Adipocyte (in vitro differentiated cells): ENCODE data around the gene IL1RN.

ENCODE experiments used
- DNase-seq: peaks from one replicate; pipeline ENCODE4 v3.0.0-alpha.2; 2015; ENCODE audit warnings: low read depth
- H3K27me3 ChIP-seq: replicated peaks from 2 replicates; pipeline ENCODE4 v1.7.0; 2013; ENCODE audit warnings: mild to moderate bottlenecking, low read length, moderate library complexity; ENCODE audit not compliant: control insufficient read depth, insufficient read depth
- H3K36me3 ChIP-seq: 2 replicates; pipeline ENCODE4 v1.7.0; 2013; ENCODE audit warnings: low read length, mild to moderate bottlenecking, moderate library complexity; ENCODE audit not compliant: control insufficient read depth, insufficient read depth, severe bottlenecking
- H3K4me1 ChIP-seq: 2 replicates; pipeline ENCODE4 v1.7.0; 2013; ENCODE audit warnings: mild to moderate bottlenecking, low read length, moderate library complexity; ENCODE audit not compliant: control insufficient read depth, insufficient read depth
- H3K4me3 ChIP-seq: 2 replicates; pipeline ENCODE4 v1.7.0; 2013; ENCODE audit warnings: mild to moderate bottlenecking, low read length, moderate library complexity
- H3K9ac ChIP-seq: 2 replicates; pipeline ENCODE4 v1.7.0; 2013; ENCODE audit warnings: mild to moderate bottlenecking, low read length, moderate library complexity
- H3K9me3 ChIP-seq: 2 replicates; pipeline ENCODE4 v1.7.0; 2013; ENCODE audit warnings: mild to moderate bottlenecking, low read length, moderate library complexity; ENCODE audit not compliant: control insufficient read depth

Gene IL1RN

DNA sequence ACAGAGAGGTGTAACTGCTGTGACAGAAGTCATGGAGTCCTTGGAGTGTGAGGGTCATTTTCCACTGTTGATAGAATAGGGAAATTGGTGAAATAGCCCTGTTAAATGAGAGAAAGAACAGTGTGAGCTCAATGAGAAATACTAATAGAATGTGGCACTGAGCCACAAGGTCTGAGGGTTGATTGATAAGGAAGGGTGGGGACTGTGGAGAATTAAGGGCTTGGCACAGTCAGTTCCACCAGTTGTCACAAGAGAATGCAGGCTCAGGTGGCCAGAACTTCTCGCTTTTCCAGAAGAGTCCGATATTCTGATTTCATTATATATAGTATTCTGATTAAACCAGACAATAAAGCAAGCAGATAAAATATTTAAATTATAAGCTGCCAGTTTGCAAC, 9.1 kb upstream of the IL1RN start:
- H3K27me3 ChIP-seq = no peaks in the 10 kb centered on the region
- H3K9me3 ChIP-seq = no peaks in the 10 kb centered on the region
- no peak for DNase-seq
- H3K36me3 ChIP-seq = no peaks in the 10 kb centered on the region
- H3K9ac ChIP-seq = no peak overlapping the region
- H3K4me1 ChIP-seq = peaks cover 10% of the 10 kb centered on the region
- no peak overlapping the region for H3K4me3 ChIP-seq

DNA sequence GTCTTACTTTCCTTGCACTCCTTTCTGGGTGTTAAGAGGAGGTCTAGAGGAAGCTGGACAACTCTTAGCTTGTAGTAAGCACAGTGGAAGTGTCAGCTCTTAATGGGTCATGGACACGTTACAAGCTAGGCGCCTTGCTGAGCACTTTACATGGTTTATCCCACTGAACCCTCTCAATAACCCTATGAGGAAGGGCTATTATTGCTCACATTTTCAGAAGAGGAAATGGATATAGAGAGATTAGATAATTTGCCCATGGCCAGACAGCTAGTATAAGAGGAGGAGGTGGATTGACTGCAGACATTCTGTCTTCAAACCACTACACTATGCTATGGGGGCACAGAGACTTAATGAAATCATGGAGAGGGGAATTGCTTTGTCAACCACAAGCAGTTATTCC, 8.3 kb upstream of the IL1RN start:
- Histone ChIP-seq H3K4me1 (peaks cover 11% of the 10 kb centered on the region), H3K27me3 (no peaks in the 10 kb centered on the region), H3K4me3 (no peak overlapping the region), H3K9me3 (no peaks in the 10 kb centered on the region), H3K9ac (no peak overlapping the region), H3K36me3 (no peaks in the 10 kb centered on the region)
- DNase-seq = no peak

DNA sequence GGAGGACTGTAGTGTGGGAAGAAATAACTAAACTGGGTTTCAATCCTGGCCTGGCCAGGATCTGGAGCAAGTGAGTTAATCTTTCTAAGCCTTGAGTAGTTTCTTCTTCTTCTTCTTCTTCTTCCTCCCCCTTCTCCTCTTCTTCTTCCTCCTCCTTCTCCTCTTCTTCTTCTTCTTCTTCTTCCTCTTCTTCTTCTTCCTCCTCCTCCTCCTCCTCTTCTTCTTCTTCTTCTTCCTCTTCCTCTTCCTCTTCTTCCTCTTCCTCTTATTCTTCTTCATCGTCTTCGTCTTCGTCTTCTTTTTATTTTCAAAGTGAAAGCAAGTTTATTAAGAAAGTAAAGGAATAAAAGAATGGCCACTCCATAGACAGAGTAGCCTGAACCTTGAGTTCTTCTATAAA, 6.5 kb upstream of the IL1RN start:
- Histone ChIP-seq H3K36me3 (no peaks in the 10 kb centered on the region), H3K9ac (no peak overlapping the region), H3K27me3 (no peaks in the 10 kb centered on the region), H3K4me3 (no peak overlapping the region), H3K9me3 (no peaks in the 10 kb centered on the region), H3K4me1 (peaks cover 27% of the 10 kb centered on the region)
- no peak for DNase-seq

DNA sequence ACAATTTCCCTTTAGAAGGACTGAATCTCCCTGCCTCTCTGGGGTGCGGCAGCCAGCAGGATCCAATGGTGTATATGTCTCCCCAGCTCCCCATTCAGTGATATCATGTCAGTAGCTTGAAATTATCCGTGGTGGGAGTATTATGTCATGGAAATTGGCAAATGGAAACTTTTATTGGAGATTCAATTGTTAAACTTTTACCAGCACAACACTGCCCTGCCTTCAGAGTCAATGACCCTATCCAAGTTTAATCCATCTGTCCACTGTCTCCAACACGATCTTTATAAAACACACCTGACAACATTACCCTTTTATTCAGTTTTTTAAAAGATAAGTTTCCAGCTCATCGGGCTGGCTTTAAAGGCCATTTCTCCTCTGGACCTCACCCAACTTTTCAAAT, 5.0 kb upstream of the IL1RN start:
- Histone ChIP-seq H3K27me3 (no peaks in the 10 kb centered on the region), H3K9me3 (no peaks in the 10 kb centered on the region), H3K36me3 (no peaks in the 10 kb centered on the region), H3K9ac (no peak overlapping the region), H3K4me3 (no peak overlapping the region), H3K4me1 (peaks cover 23% of the 10 kb centered on the region)
- DNase-seq = no peak

DNA sequence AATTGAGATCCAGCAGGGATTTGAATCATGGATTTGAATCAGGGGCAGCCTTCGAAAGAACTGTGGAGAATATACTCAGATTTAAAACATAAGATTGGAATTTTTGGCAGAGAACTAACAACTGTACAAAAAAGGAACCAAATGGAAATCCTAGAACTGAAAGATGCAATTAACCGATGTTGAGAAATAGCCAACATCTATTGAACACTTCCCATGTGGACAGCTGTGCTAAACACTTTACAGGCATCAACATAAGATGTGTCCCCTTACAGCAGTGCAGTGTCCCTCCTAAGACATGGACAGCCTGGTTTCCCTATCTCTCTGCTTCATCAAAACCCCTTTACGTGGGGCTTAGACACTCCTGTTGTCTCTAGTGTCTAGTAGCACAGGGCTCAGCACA, 3.7 kb upstream of the IL1RN start:
- no peak for DNase-seq

DNA sequence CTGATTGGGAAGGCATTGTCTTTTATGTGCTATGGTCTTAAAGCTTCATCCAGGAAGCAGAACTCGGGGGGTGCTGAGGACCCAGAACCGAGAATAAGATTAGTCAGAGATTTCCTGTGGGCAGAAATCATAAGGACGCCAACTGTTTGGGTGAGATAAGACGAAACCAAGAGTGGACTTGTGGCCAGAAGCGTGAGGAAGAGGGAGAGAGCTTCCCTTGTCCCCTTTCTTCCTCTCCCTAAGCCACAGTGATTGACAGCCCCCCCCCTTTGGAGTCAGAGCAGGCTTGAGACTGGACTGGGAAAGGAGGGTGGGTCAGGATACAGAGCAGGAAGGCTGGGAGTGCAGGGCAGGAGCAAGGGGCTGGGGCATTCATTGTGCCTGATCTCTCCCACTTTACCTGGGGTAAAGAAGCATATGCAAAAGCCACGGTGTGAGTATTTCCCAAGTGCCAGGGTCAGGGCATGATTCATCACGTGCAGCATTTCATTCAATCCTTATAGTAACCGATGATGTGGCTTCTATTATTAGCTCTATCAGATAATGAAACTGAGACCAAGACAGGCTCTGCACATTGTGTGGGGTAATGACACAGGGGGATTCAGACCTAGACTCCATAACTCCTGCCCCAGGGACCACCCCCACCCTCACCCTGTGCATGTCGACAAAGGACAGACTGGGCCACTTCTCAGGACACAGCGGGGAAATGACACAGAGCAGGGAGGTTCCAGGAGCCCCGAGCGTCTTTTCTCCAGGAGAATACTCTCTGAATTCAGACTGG, 3.0 kb upstream of the IL1RN start:
- peaks cover 19% of the 10 kb centered on the region for H3K4me1 ChIP-seq
- H3K4me3 ChIP-seq = peak overlapping the region; percentile 29
- H3K9me3 ChIP-seq = no peaks in the 10 kb centered on the region
- H3K27me3 ChIP-seq = no peaks in the 10 kb centered on the region
- H3K36me3 ChIP-seq = no peaks in the 10 kb centered on the region
- H3K9ac ChIP-seq = no peak overlapping the region
- DNase-seq = peak; percentile 19

More for the DNA sequence above, 3.7 kb upstream of the IL1RN start:
- H3K9me3 ChIP-seq = no peaks in the 10 kb centered on the region
- H3K4me3 ChIP-seq = no peak overlapping the region
- H3K9ac ChIP-seq = no peak overlapping the region
- peaks cover 19% of the 10 kb centered on the region for H3K4me1 ChIP-seq
- no peaks in the 10 kb centered on the region for H3K27me3 ChIP-seq
- no peaks in the 10 kb centered on the region for H3K36me3 ChIP-seq

DNA sequence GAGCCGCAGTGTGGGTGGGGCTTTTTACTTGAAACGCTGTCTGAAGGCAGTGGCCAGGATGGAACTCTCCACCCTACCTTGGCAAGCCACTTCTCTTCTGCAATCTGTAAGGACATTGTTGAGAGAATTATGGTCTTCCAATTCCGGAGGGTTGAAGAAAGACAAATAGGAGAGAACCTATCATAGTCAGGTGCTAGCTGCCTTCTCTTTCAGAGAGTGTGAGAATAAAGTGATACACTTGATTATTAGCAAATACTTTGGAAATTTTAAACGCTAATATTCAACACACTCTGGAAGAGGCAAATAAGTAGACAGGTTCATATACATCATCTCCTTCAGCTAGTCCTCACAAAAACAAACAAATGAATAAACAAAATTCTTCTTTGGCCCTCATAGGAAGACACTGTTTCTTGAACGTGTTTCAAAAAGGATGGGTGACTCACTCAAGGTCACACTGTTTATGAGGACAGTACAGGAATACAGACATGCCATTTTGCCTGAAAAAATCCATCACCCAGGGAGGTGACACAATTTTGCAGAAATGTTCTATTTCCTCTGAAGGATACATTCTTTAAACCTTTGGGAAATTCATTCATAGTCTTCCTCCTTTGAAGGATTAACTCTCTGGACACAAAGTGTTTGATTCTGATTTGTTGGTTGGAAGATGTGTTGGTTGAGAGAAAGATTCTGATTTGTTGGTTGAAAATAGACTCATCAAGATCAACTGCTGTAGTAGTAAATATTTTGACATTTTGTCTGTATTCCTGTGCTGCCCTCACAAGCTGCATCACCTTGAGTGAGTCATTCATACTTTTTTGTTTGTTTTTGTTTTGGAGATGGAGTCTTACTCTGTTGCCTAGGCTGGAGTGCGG, 2.2 kb upstream of the IL1RN start:
- no peak overlapping the region for H3K9ac ChIP-seq
- no peaks in the 10 kb centered on the region for H3K27me3 ChIP-seq
- no peaks in the 10 kb centered on the region for H3K36me3 ChIP-seq
- no peaks in the 10 kb centered on the region for H3K9me3 ChIP-seq
- peak overlapping the region; percentile 29 for H3K4me3 ChIP-seq
- no peak for DNase-seq
- peaks cover 19% of the 10 kb centered on the region for H3K4me1 ChIP-seq

DNA sequence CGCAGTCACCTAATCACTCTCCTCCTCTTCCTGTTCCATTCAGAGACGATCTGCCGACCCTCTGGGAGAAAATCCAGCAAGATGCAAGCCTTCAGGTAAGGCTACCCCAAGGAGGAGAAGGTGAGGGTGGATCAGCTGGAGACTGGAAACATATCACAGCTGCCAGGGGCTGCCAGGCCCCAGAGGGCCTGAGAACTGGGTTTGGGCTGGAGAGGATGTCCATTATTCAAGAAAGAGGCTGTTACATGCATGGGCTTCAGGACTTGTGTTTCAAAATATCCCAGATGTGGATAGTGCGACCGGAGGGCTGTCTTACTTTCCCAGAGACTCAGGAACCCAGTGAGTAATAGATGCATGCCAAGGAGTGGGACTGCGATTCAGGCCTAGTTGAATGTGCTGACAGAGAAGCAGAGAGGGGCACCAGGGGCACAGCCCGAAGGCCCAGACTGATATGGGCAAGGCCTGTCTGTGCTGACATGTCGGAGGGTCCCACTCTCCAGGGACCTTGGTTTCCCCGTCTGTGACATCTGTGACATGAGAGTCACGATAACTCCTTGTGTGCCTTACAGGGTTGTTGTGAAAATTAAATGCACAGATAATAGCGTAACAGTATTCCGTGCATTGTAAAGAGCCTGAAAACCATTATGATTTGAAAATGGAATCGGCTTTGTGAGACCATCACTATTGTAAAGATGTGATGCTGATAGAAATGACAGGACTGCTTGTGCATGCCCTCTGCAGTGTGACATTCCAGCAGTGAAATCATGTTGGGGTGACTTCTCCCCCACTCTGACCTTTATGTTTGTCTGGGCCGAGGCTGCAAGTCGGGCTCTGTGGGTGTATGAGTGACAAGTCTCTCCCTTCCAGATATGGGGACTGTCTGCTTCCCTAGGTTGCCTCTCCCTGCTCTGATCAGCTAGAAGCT, 510 bp downstream of the IL1RN start:
- Histone ChIP-seq H3K9ac (no peak overlapping the region), H3K4me3 (no peak overlapping the region), H3K4me1 (peaks cover 19% of the 10 kb centered on the region), H3K27me3 (no peaks in the 10 kb centered on the region), H3K36me3 (no peaks in the 10 kb centered on the region), H3K9me3 (no peaks in the 10 kb centered on the region)
- no peak for DNase-seq

DNA sequence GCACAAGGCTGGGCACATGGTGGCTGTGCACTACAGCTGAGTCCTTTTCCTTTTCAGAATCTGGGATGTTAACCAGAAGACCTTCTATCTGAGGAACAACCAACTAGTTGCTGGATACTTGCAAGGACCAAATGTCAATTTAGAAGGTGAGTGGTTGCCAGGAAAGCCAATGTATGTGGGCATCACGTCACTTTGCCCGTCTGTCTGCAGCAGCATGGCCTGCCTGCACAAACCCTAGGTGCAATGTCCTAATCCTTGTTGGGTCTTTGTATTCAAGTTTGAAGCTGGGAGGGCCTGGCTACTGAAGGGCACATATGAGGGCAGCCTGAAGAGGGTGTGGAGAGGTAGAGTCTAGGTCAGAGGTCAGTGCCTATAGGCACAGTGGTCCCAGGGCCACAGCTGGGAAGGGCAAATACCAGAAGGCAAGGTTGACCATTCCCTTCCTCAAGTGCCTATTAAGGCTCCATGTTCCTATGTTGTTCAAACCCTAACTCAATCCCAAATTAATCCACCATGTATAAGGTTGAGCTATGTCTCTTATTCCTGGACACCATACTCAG, 2.2 kb downstream of the IL1RN start:
- H3K27me3 ChIP-seq = no peaks in the 10 kb centered on the region
- H3K9me3 ChIP-seq = no peaks in the 10 kb centered on the region
- no peak for DNase-seq
- H3K36me3 ChIP-seq = no peaks in the 10 kb centered on the region
- H3K9ac ChIP-seq = no peak overlapping the region
- H3K4me1 ChIP-seq = peaks cover 14% of the 10 kb centered on the region
- H3K4me3 ChIP-seq = no peak overlapping the region

DNA sequence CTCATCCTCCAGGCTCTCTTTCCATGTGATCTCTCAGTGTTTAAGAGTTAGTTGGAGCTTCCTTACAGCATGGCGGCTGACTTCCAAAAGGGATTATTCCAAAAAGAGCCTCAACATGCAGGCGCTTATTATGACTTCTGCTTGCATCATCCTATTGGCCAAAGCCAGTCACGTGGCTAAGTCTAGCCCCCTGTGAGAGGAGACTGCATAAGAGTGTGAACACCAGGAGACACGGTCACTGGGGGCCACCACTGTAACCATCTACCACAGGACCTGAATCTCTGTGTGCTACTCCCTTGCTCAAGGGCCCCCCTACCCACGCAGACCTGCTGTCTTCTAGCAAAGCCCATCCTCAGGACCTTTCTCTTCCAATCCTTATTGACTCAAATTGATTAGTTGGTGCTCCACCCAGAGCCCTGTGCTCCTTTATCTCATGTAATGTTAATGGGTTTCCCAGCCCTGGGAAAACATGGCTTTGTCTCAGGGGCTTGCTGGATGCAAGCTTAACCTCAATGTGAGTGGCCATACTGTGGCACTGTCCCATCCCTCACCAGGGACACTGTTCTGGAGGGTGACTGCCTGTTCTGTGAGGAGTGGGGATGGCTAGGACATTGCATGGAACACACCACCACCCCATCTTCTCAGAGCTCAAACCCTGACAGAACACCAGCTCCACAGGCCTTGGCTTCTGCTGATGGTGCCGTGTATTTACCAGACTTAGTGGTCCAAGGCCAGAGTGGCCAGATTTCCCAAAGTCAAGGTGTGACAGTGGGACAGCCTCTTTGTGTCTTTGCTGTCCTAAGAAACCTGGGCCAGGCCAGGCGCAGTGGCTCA, 4.2 kb downstream of the IL1RN start:
- Histone ChIP-seq H3K4me1 (peaks cover 7% of the 10 kb centered on the region), H3K27me3 (no peaks in the 10 kb centered on the region), H3K9me3 (no peaks in the 10 kb centered on the region), H3K36me3 (no peaks in the 10 kb centered on the region), H3K9ac (no peak overlapping the region), H3K4me3 (no peak overlapping the region)
- no peak for DNase-seq
